ENCODE measurements around the gene PTPN1. TPM values are rescaled to one million over a fixed set of nuclear protein-coding genes. Genes with fewer than 3 reads are reported as not detected.

The PTPN1 gene
- 10 to 100 TPM; 33.2 to 37.9 TPM for total RNA-seq

- H3K9ac ChIP-seq (ENCODE audit: low read depth in 2 of 2, low read length in 2 of 2) = peak within 1 kb of the TSS; percentile 88 to 100
- peak within 1 kb of the TSS; percentile 98 for H3K4me3 ChIP-seq
- no peaks in the 10 kb centered on the region for H3K9me3 ChIP-seq
- no peaks in the 10 kb centered on the region for H3K36me3 ChIP-seq
- peaks cover 4% of the 10 kb centered on the region for H3K4me1 ChIP-seq
- peak within 1 kb of the TSS; percentile 84 for H3K27ac ChIP-seq
- TF ChIP-seq, protein P1, sequence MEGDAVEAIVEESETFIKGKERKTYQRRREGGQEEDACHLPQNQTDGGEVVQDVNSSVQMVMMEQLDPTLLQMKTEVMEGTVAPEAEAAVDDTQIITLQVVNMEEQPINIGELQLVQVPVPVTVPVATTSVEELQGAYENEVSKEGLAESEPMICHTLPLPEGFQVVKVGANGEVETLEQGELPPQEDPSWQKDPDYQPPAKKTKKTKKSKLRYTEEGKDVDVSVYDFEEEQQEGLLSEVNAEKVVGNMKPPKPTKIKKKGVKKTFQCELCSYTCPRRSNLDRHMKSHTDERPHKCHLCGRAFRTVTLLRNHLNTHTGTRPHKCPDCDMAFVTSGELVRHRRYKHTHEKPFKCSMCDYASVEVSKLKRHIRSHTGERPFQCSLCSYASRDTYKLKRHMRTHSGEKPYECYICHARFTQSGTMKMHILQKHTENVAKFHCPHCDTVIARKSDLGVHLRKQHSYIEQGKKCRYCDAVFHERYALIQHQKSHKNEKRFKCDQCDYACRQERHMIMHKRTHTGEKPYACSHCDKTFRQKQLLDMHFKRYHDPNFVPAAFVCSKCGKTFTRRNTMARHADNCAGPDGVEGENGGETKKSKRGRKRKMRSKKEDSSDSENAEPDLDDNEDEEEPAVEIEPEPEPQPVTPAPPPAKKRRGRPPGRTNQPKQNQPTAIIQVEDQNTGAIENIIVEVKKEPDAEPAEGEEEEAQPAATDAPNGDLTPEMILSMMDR (IDR thresholded peaks at IDR 0.05) = no peak
- peak; percentile 99 for DNase-seq
- intact Hi-C loops (cut with DNase I) = no loop called here
- H3K27me3 ChIP-seq = no peaks in the 10 kb centered on the region
Measured at GRCh38 chr20:50509923-50510705, at the start of gene PTPN1. TSS of gene PTPN1 (plus strand) at chr20:50510383. CDS start at chr20:50510528, 145 bp downstream.

DNA sequence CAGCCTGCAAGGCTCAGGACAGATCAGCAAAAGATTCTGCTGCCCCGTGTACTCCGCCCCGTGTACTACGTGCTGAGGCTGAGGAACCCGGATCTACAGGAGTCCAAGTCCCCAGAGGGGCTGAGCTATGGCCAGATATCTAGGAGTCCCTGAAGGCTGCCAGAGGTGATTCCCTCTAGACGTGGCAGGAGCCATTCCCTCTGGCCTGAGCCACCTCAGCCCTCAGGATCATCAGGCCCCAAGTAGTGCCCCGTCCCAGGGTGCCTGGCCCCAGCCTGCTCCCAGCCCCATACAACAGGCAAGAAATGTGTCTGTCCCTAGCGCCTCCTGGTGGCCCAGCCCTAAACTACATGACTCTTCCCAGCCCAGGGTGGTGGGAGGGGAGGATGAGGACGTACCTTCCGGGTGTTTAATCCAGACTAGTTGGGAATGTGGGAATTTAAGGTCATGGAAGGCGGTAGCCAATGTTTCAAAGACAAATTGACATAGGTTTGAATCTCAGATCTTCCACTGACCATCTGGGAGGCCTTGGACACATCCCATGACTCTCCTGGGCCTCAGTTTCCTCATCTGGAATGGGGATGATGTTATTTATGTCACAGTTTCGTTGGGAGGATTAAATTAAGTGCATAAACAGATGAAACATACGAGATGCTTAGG lies 49.4 kb upstream of the PTPN1 start:
- intact Hi-C loops (cut with DNase I) = loop anchor here (2.0 to 10.0 kb wide), 2 partner anchors 186 to 274 kb away; no protein-coding TSS in a partner anchor
- peak; percentile 95 for DNase-seq
- no peak overlapping the region for H3K27ac ChIP-seq
- TF ChIP-seq, protein P1 (IDR thresholded peaks at IDR 0.05) = peak; percentile 92
- H3K9ac ChIP-seq (ENCODE audit: low read depth in 2 of 2, low read length in 2 of 2) = peak overlapping the region in 1 of 2 donors; percentile 46
- no peaks in the 10 kb centered on the region for H3K27me3 ChIP-seq
- H3K36me3 ChIP-seq = no peaks in the 10 kb centered on the region
- no peak overlapping the region for H3K4me3 ChIP-seq
- no peaks in the 10 kb centered on the region for H3K9me3 ChIP-seq
- H3K4me1 ChIP-seq = peaks cover 5% of the 10 kb centered on the region

- H3K27me3 ChIP-seq = no peaks in the 10 kb centered on the region
- H3K4me1 ChIP-seq = peaks cover 5% of the 10 kb centered on the region
- H3K27ac ChIP-seq = no peak overlapping the region
- H3K4me3 ChIP-seq = no peak overlapping the region
- no peak for DNase-seq
- no peaks in the 10 kb centered on the region for H3K36me3 ChIP-seq
- TF ChIP-seq, protein P1 (IDR thresholded peaks at IDR 0.05) = no peak
- no peak overlapping the region for H3K9ac ChIP-seq (ENCODE audit: low read depth in 2 of 2, low read length in 2 of 2)
- intact Hi-C loops (cut with DNase I) = loop anchor here (10.0 kb wide), 1 partner anchor 187 kb away; no protein-coding TSS in a partner anchor
- no peaks in the 10 kb centered on the region for H3K9me3 ChIP-seq
Measured at GRCh38 chr20:50462093-50462690, 48.0 kb upstream of the PTPN1 start.

- Histone ChIP-seq H3K36me3 (no peaks in the 10 kb centered on the region), H3K27me3 (no peaks in the 10 kb centered on the region), H3K4me3 (no peak overlapping the region), H3K4me1 (peaks cover 5% of the 10 kb centered on the region), H3K9ac (ENCODE audit: low read depth in 2 of 2, low read length in 2 of 2) (no peak overlapping the region), H3K27ac (no peak overlapping the region), H3K9me3 (no peaks in the 10 kb centered on the region)
- TF ChIP-seq, protein P1 (IDR thresholded peaks at IDR 0.05) = peak; percentile 60
- peak; percentile 49 for DNase-seq
- intact Hi-C loops (cut with DNase I) = loop anchor here (10.0 kb wide), 1 partner anchor 189 kb away; no protein-coding TSS in a partner anchor
Measured at GRCh38 chr20:50464026-50464724, 46.0 kb upstream of the PTPN1 start.

All from colonic mucosa (tissue), 4 donors.